CD14-positive monocyte (primary cell): ENCODE measurements around the gene MIB1. TPM values are rescaled to one million over a fixed set of nuclear protein-coding genes. Genes with fewer than 3 reads are reported as not detected.

ENCODE experiments used
- DNase-seq, 3 donors: peaks; one replicate each; pipeline ENCODE4 v3.0.0-alpha.2; 2011 to 2022
- H2AFZ ChIP-seq: 2 replicates; pipeline ENCODE4 v1.6.0; 2012; ENCODE audit warnings: mild to moderate bottlenecking, low read depth, low read length, inconsistent platforms; ENCODE audit not compliant: insufficient read depth, poor library complexity, severe bottlenecking
- H3K27ac ChIP-seq, 2 donors: 1 replicate in 1 of 2; 2 replicates in 1 of 2; pipeline ENCODE4 v1.5.1; 2012 to 2013; ENCODE audit warnings: low read length in 2 of 2, control low read depth in 1 of 2, inconsistent platforms in 1 of 2, low read depth in 1 of 2, mild to moderate bottlenecking in 1 of 2
- H3K27me3 ChIP-seq, 2 donors: one replicate each; pipeline versions ENCODE4 v1.6.0 to v1.6.1; 2011 to 2013; ENCODE audit warnings: low read length in 2 of 2; ENCODE audit not compliant: control insufficient read depth in 2 of 2, insufficient read depth in 2 of 2
- H3K36me3 ChIP-seq, 2 donors: replicated peaks in 1 of 2; 1 replicate in 1 of 2; 2 replicates in 1 of 2; pipeline versions ENCODE4 v1.5.1 to v1.6.1; 2012 to 2013; ENCODE audit warnings: low read length in 2 of 2, control low read depth in 1 of 2, inconsistent platforms in 1 of 2, mild to moderate bottlenecking in 1 of 2; ENCODE audit not compliant: insufficient read depth in 2 of 2, control insufficient read depth in 1 of 2
- H3K4me1 ChIP-seq, 2 donors: 1 replicate in 1 of 2; 2 replicates in 1 of 2; pipeline versions ENCODE4 v1.5.1 to v1.6.1; 2012 to 2013; ENCODE audit warnings: low read length in 2 of 2, control low read depth in 1 of 2, inconsistent platforms in 1 of 2, mild to moderate bottlenecking in 1 of 2, moderate library complexity in 1 of 2; ENCODE audit not compliant: insufficient read depth in 2 of 2, control insufficient read depth in 1 of 2
- H3K4me2 ChIP-seq: replicated peaks from 2 replicates; pipeline ENCODE3; 2012; ENCODE audit warnings: low read length, moderate library complexity, mild to moderate bottlenecking; ENCODE audit not compliant: poor library complexity, severe bottlenecking; ENCODE audit errors: extremely low read depth
- H3K4me3 ChIP-seq, 3 experiments: fragments of 200-600 bp in 1 of 3; sonication (generic) in 1 of 3; replicated peaks in 1 of 3; 1 replicate in 2 of 3; 2 replicates in 1 of 3; pipeline ENCODE4 v1.5.1; 2011 to 2013; ENCODE audit warnings: low read length in 3 of 3, mild to moderate bottlenecking in 3 of 3, control low read depth in 2 of 3, low read depth in 2 of 3, inconsistent platforms in 1 of 3, moderate library complexity in 1 of 3
- H3K79me2 ChIP-seq: 2 replicates; pipeline ENCODE4 v1.6.0; 2012; ENCODE audit warnings: mild to moderate bottlenecking, control low read depth, inconsistent platforms, low read length, moderate library complexity; ENCODE audit not compliant: insufficient read depth
- H3K9ac ChIP-seq: 2 replicates; pipeline ENCODE4 v1.6.0; 2017; ENCODE audit warnings: low read length, mild to moderate bottlenecking; ENCODE audit not compliant: insufficient read depth, poor library complexity, severe bottlenecking
- H3K9me3 ChIP-seq, 2 donors: replicated peaks in 1 of 2; 1 replicate in 1 of 2; 2 replicates in 1 of 2; pipeline versions ENCODE4 v1.5.1 to v1.6.1; 2012 to 2013; ENCODE audit warnings: low read length in 2 of 2, control low read depth in 1 of 2; ENCODE audit not compliant: control insufficient read depth in 1 of 2, insufficient read depth in 1 of 2
- H4K20me1 ChIP-seq: 2 replicates; pipeline ENCODE4 v1.6.0; 2012; ENCODE audit warnings: mild to moderate bottlenecking, low read length, control low read depth, moderate library complexity; ENCODE audit not compliant: insufficient read depth
- H3K27ac Mint-ChIP-seq, 7 donors: one replicate each; pipeline ENCODE4 v1.8.0; 2020; ENCODE audit warnings: mild to moderate bottlenecking in 7 of 7, mixed read lengths in 7 of 7, moderate library complexity in 6 of 7, inconsistent platforms in 2 of 7
- H3K27me3 Mint-ChIP-seq, 3 donors: one replicate each; pipeline ENCODE4 v1.8.0; 2021 to 2022; ENCODE audit warnings: low read depth in 3 of 3, mild to moderate bottlenecking in 3 of 3, mixed read lengths in 3 of 3, moderate library complexity in 3 of 3, inconsistent platforms in 1 of 3
- H3K36me3 Mint-ChIP-seq, 2 donors: one replicate each; pipeline ENCODE4 v1.8.0; 2020; ENCODE audit warnings: mixed read lengths in 2 of 2, inconsistent platforms in 1 of 2, mild to moderate bottlenecking in 1 of 2
- H3K4me1 Mint-ChIP-seq: one replicate; pipeline ENCODE4 v1.8.0; 2020; ENCODE audit warnings: mild to moderate bottlenecking, mixed read lengths
- H3K4me3 Mint-ChIP-seq, 2 donors: one replicate each; pipeline ENCODE4 v1.8.0; 2020; ENCODE audit warnings: mild to moderate bottlenecking in 2 of 2, mixed read lengths in 2 of 2, moderate library complexity in 1 of 2
- H3K9me3 Mint-ChIP-seq, 7 donors: one replicate each; pipeline ENCODE4 v1.8.0; 2020 to 2022; ENCODE audit warnings: mixed read lengths in 7 of 7, mild to moderate bottlenecking in 6 of 7, moderate library complexity in 6 of 7, inconsistent platforms in 2 of 7
- CTCF ChIP-seq: fragments of 200-600 bp; IDR thresholded peaks from one replicate; pipeline ENCODE4 v1.8.0; 2022; ENCODE audit warnings: antibody characterized with exemption, mild to moderate bottlenecking
- WGBS: methylation state at CpG from one replicate; pipeline ENCODE4 v1.1.5; 2013; ENCODE audit warnings: missing lambda C conversion rate; ENCODE audit not compliant: insufficient coverage; 5-methylcytosine and 5-hydroxymethylcytosine counted together
- intact Hi-C, 2 donors: fragments of 100-400 bp; cut with micrococcal nuclease; formaldehyde crosslinking; loops; one replicate each; pipeline versions ENCODE4 v1.15.0 to v1.15.1; 2023
- polyA plus RNA-seq, 3 donors: library from polyadenylated mRNA; depleted of rRNA in 1 of 3; unstranded in 2 of 3; stranded (reverse) in 1 of 3; fragments of 300-500 nt in 2 of 3; fragments of >200 nt in 1 of 3; fragmentation: Illumina TruSeq in 2 of 3; gene quantifications; 1 replicate in 2 of 3; 2 replicates in 1 of 3; pipeline ENCODE4 v1.2.3, GENCODE V29; 2012 to 2021

The MIB1 gene
- polyA plus RNA-seq, 3 donors: 5.7 to 8.5 (median 7.8) TPM

- Mint-ChIP-seq H3K36me3 (no peaks in the 10 kb centered on the region), H3K4me1 (peaks cover 15% of the 10 kb centered on the region), H3K4me3 (no peak overlapping the region), H3K27me3 (no peaks in the 10 kb centered on the region), H3K27ac (no peak overlapping the region), H3K9me3 (peaks cover 0 to 2% (median 0%) of the 10 kb centered on the region in 7 donors)
- TF ChIP-seq CTCF: no peak
- no peak overlapping the region for H3K9ac ChIP-seq
- H3K36me3 ChIP-seq: no peaks in the 10 kb centered on the region
- H4K20me1 ChIP-seq: peaks cover 25% of the 10 kb centered on the region
- no peak overlapping the region for H2AFZ ChIP-seq
- H3K27me3 ChIP-seq: no peaks in the 10 kb centered on the region
- intact Hi-C loops: no loop called here
- no peaks in the 10 kb centered on the region for H3K9me3 ChIP-seq
- WGBS: 92% methylated on average over 2 of the region's 2 CpGs
- no peak overlapping the region for H3K4me2 ChIP-seq
- H3K79me2 ChIP-seq: peaks cover 71% of the 10 kb centered on the region
- H3K27ac ChIP-seq: no peak overlapping the region
- no peak overlapping the region for H3K4me3 ChIP-seq
- H3K4me1 ChIP-seq: peaks cover 4 to 5% of the 10 kb centered on the region in 2 donors
- no peak for DNase-seq
Observed at GRCh38 chr18:21759836-21760235, 19.2 kb downstream of the MIB1 start.

- DNase-seq: no peak
- H3K36me3 ChIP-seq: no peaks in the 10 kb centered on the region
- H3K4me2 ChIP-seq: no peak overlapping the region
- H3K4me3 Mint-ChIP-seq: no peak overlapping the region
- H2AFZ ChIP-seq: no peak overlapping the region
- no peaks in the 10 kb centered on the region for H3K36me3 Mint-ChIP-seq
- no peaks in the 10 kb centered on the region for H3K27me3 Mint-ChIP-seq
- H3K9ac ChIP-seq: no peak overlapping the region
- peaks cover 21% of the 10 kb centered on the region for H4K20me1 ChIP-seq
- intact Hi-C loops: no loop called here
- peaks cover 71% of the 10 kb centered on the region for H3K79me2 ChIP-seq
- no peaks in the 10 kb centered on the region for H3K9me3 ChIP-seq
- peaks cover 0 to 2% (median 0%) of the 10 kb centered on the region in 7 donors for H3K9me3 Mint-ChIP-seq
- H3K4me1 ChIP-seq: peaks cover 4 to 5% of the 10 kb centered on the region in 2 donors
- peak overlapping the region in 2 of 7 donors; percentile 32 for H3K27ac Mint-ChIP-seq
- H3K27me3 ChIP-seq: no peaks in the 10 kb centered on the region
- TF ChIP-seq CTCF: no peak
- H3K4me1 Mint-ChIP-seq: peaks cover 15% of the 10 kb centered on the region
- H3K4me3 ChIP-seq: no peak overlapping the region
- H3K27ac ChIP-seq: no peak overlapping the region
Observed at GRCh38 chr18:21760321-21760720, 19.7 kb downstream of the MIB1 start.
